Suprapubic skin (tissue), 2 donors: ENCODE measurements around the gene BASP1.

Experiments
- EP300 ChIP-seq: sonication (generic); formaldehyde crosslinking; IDR thresholded peaks from one replicate; pipeline ENCODE4 v1.6.1; 2017; ENCODE audit warnings: antibody characterized with exemption
- POLR2A ChIP-seq, 2 donors: fragments of 450-650 bp; IDR thresholded peaks; one replicate each; pipeline ENCODE4 v1.6.1; 2017; ENCODE audit warnings: antibody characterized with exemption in 2 of 2, mild to moderate bottlenecking in 2 of 2, moderate library complexity in 2 of 2

- no peak for TF ChIP-seq POLR2A (IDR thresholded peaks at IDR 0.05)
- no peak for TF ChIP-seq EP300
Measured at GRCh38 chr5:17256839-17257238, 39.4 kb downstream of the BASP1 start.
